ENCODE results near the gene XKR8. TPM values are rescaled to one million over a fixed set of nuclear protein-coding genes. Genes with fewer than 3 reads are reported as not detected.

The XKR8 gene
- total RNA-seq, 1 donor from 2014 or later: 5.1 TPM

- Mint-ChIP-seq H3K4me1 (peaks cover 2% of the 10 kb centered on the region), H3K27ac (no peak overlapping the region), H3K4me3 (no peak overlapping the region), H3K36me3 (ENCODE audit: low read depth) (no peaks in the 10 kb centered on the region), H3K27me3 (no peaks in the 10 kb centered on the region), H3K9me3 (no peaks in the 10 kb centered on the region)
- POLR2A ChIA-PET: no interaction called here
- DNase-seq (no peak), ATAC-seq (ENCODE audit: low read depth) (no peak)
- TF ChIP-seq CTCF (IDR thresholded peaks at IDR 0.05): no peak
- CTCF ChIA-PET: interaction anchor here (1.5 kb wide), 1 partner anchor 87 kb away, joined by 3 read pairs; no protein-coding TSS in a partner anchor
- intact Hi-C loops (cut with micrococcal nuclease): no loop called here
Measured at GRCh38 chr1:27945020-27945419, 14.8 kb upstream of the XKR8 start.

DNA sequence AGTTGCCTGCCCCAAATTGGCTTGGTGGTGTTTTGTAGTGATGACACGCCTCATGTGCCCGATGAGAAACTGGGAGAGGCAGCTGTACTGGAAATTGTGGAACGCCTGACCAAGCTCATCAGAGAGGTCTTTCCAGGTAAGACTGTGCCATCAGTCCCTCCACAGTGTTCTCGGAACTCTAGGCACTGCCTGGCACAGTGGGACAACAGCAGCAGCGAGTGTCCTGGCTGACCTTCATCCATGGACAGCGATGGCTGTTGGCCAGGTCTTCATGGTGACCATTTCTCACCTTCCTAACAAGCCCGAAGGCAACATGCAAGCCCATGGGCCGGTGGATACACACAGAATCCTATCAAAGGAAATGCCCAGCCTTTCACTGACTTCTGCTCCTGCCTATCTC, 10.7 kb upstream of the XKR8 start:
- no peaks in the 10 kb centered on the region for H3K9me3 Mint-ChIP-seq
- TF ChIP-seq CTCF (IDR thresholded peaks at IDR 0.05): no peak

DNA sequence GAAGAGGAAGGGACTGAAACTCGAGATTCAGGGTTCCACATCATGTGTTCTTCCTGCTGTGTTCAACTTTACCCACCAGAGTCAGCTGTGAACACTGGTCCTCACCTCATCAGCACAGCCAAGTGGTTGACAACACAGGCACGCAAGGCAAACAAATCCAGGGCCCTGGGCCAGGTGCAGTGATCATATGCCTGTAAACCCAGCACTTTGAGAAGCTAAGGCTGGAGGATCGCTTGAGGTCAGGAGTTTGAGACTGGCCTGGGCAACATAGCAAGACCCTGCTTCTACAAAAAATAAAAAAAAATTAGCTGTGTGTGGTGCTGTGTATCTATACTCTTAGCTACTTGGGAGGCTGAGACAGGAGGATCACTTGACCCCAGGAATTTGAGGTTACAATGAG, 8.4 kb upstream of the XKR8 start:
- ATAC-seq (ENCODE audit: low read depth) (no peak), DNase-seq (no peak)
- ChIA-PET POLR2A (interaction anchor here (0.6 kb wide), 1 partner anchor 572 kb away, joined by 6 read pairs; no protein-coding TSS in a partner anchor), CTCF (interaction anchor here (2.4 kb wide), 1 partner anchor 11 kb away, joined by 6 read pairs; no protein-coding TSS in a partner anchor)
- no peaks in the 10 kb centered on the region for H3K27me3 Mint-ChIP-seq
- no peak overlapping the region for H3K4me3 Mint-ChIP-seq
- no peaks in the 10 kb centered on the region for H3K9me3 Mint-ChIP-seq
- intact Hi-C loops (cut with micrococcal nuclease): no loop called here
- H3K36me3 Mint-ChIP-seq (ENCODE audit: low read depth): no peaks in the 10 kb centered on the region
- H3K27ac Mint-ChIP-seq: no peak overlapping the region
- no peaks in the 10 kb centered on the region for H3K4me1 Mint-ChIP-seq
- TF ChIP-seq CTCF (IDR thresholded peaks at IDR 0.05): no peak

More for the DNA sequence above, 10.7 kb upstream of the XKR8 start:
- DNase-seq: no peak
- no peaks in the 10 kb centered on the region for H3K27me3 Mint-ChIP-seq
- no peak for ATAC-seq (ENCODE audit: low read depth)
- H3K36me3 Mint-ChIP-seq (ENCODE audit: low read depth): no peaks in the 10 kb centered on the region
- intact Hi-C loops (cut with micrococcal nuclease): no loop called here
- CTCF ChIA-PET: no interaction called here
- H3K27ac Mint-ChIP-seq: no peak overlapping the region
- POLR2A ChIA-PET: interaction anchor here (1.5 kb wide), 1 partner anchor 10 kb away, joined by 4 read pairs; the partner anchor contains the start of gene XKR8
- no peaks in the 10 kb centered on the region for H3K4me1 Mint-ChIP-seq
- H3K4me3 Mint-ChIP-seq: no peak overlapping the region

DNA sequence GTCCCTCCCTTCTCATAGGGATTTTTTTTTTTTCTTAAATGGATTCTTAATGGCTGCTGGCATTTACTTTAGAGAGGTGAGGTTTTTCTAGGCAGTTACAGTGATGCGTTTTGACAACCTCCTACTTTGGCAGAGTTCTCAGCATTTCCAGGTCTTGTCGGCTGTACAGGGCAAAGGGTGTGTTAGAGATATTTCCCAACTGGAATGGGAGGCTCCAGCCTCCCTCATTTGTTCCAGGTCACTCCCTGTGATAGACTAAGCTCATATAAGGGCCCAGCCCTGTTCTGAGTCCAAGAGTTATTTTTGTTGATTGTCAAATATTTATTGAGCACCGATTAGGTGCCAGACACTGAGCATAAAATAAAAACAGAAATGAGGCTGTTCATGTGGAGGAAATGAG, 7.6 kb upstream of the XKR8 start:
- Mint-ChIP-seq H3K4me3 (no peak overlapping the region), H3K36me3 (ENCODE audit: low read depth) (no peaks in the 10 kb centered on the region), H3K27ac (no peak overlapping the region), H3K9me3 (no peaks in the 10 kb centered on the region), H3K27me3 (no peaks in the 10 kb centered on the region), H3K4me1 (no peaks in the 10 kb centered on the region)
- TF ChIP-seq CTCF (IDR thresholded peaks at IDR 0.05): no peak
- DNase-seq (no peak), ATAC-seq (ENCODE audit: low read depth) (no peak)
- ChIA-PET POLR2A (no interaction called here), CTCF (interaction anchor here (2.4 kb wide), 1 partner anchor 11 kb away, joined by 6 read pairs; no protein-coding TSS in a partner anchor)
- intact Hi-C loops (cut with micrococcal nuclease): no loop called here

DNA sequence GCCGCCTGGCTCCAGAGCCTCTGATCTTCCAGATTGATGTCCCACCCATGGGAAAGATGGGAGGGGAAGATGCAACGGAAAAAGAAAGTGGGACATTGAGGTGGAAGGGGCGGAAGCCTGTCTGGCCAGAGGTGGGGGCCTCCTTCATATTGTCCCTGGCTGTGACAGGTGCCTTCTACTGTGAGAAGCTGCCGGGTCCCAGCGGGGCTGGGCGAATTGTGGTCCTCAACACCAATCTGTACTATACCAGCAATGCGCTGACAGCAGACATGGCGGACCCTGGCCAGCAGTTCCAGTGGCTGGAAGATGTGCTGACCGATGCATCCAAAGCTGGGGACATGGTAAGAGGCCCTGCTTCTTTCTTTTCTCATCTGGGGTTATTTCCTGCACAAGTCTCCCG, 5.6 kb upstream of the XKR8 start:
- Mint-ChIP-seq H3K4me1 (peaks cover 1% of the 10 kb centered on the region), H3K36me3 (ENCODE audit: low read depth) (no peaks in the 10 kb centered on the region), H3K27ac (no peak overlapping the region), H3K27me3 (no peaks in the 10 kb centered on the region), H3K4me3 (no peak overlapping the region), H3K9me3 (no peaks in the 10 kb centered on the region)
- intact Hi-C loops (cut with micrococcal nuclease): no loop called here
- ChIA-PET CTCF (no interaction called here), POLR2A (interaction anchor here (0.5 kb wide), 1 partner anchor 36 kb away, joined by 4 read pairs; no protein-coding TSS in a partner anchor)
- no peak for ATAC-seq (ENCODE audit: low read depth)
- no peak for DNase-seq
- TF ChIP-seq CTCF (IDR thresholded peaks at IDR 0.05): no peak

All from activated B cell treated with CpG ODN at 0.5 μM for 24 hours (primary cell).